ENCODE results near the gene CD19.
"Not testable (repeated sequence)": the region's sequence is repeated elsewhere in the genome, so short reads cannot be mapped to it uniquely, and the experiment has no call there.

The CD19 gene

DNA sequence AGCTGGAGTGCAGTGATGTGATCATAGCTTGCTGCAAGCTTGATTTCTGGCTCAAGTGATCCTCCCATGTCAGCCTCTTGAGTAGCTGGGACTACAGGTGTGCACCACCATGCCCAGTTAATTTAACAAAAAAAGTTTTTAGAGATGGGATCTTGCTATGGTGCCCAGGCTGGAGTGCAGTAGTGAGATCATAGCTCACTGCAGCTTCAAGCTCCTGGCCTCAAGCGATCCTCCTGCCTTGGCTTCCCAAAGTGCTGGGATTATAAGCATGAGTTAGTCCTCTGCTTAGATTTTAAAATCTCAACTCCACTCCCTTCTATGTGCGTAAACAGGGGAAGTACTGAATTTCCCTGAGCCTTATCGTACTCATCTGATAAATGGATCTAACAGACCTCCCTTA lies 13.1 kb upstream of the CD19 start:
- Mint-ChIP-seq H3K4me1 (ENCODE audit: low read depth) (peaks cover 15% of the 10 kb centered on the region), H3K4me3 (no peak overlapping the region), H3K27me3 (no peaks in the 10 kb centered on the region), H3K9me3 (no peaks in the 10 kb centered on the region), H3K27ac (no peak overlapping the region), H3K36me3 (ENCODE audit: low read depth) (peaks cover 77% of the 10 kb centered on the region)
- intact Hi-C loops (cut with micrococcal nuclease): no loop called here

- intact Hi-C loops (cut with micrococcal nuclease): loop anchor here (10.0 kb wide), 1 partner anchor 58 kb away; the partner anchor contains the start of gene SH2B1
- peak overlapping the region; percentile 61 for H3K4me3 Mint-ChIP-seq
- H3K9me3 Mint-ChIP-seq: no peaks in the 10 kb centered on the region
- peaks cover 34% of the 10 kb centered on the region for H3K4me1 Mint-ChIP-seq (ENCODE audit: low read depth)
- H3K27ac Mint-ChIP-seq: peak overlapping the region; percentile 96
- no peaks in the 10 kb centered on the region for H3K27me3 Mint-ChIP-seq
- peaks cover 51% of the 10 kb centered on the region for H3K36me3 Mint-ChIP-seq (ENCODE audit: low read depth)
These were observed 8.6 kb upstream of the CD19 start for GRCh38 chr16:28923231-28923587.

GRCh38 chr16:28923652-28924398 lies 7.9 kb upstream of the CD19 start:
- H3K4me1 Mint-ChIP-seq (ENCODE audit: low read depth): peaks cover 34% of the 10 kb centered on the region
- peaks cover 44% of the 10 kb centered on the region for H3K36me3 Mint-ChIP-seq (ENCODE audit: low read depth)
- H3K4me3 Mint-ChIP-seq: peak overlapping the region; percentile 89
- H3K9me3 Mint-ChIP-seq: no peaks in the 10 kb centered on the region
- H3K27me3 Mint-ChIP-seq: no peaks in the 10 kb centered on the region
- peak overlapping the region; percentile 96 for H3K27ac Mint-ChIP-seq
- intact Hi-C loops (cut with micrococcal nuclease): loop anchor here (1.0 to 10.0 kb wide), 2 partner anchors 26 to 59 kb away; partner anchors contain the start of genes NFATC2IP and SH2B1

- intact Hi-C loops (cut with micrococcal nuclease): loop anchor here (1.0 to 10.0 kb wide), 2 partner anchors 26 to 60 kb away; partner anchors contain the start of genes NFATC2IP and SH2B1
- Mint-ChIP-seq H3K27ac (peak overlapping the region; percentile 96), H3K4me3 (peak overlapping the region; percentile 89), H3K4me1 (ENCODE audit: low read depth) (peaks cover 34% of the 10 kb centered on the region), H3K36me3 (ENCODE audit: low read depth) (peaks cover 39% of the 10 kb centered on the region), H3K9me3 (no peaks in the 10 kb centered on the region), H3K27me3 (no peaks in the 10 kb centered on the region)
These were observed 7.4 kb upstream of the CD19 start for GRCh38 chr16:28924399-28924761.

DNA sequence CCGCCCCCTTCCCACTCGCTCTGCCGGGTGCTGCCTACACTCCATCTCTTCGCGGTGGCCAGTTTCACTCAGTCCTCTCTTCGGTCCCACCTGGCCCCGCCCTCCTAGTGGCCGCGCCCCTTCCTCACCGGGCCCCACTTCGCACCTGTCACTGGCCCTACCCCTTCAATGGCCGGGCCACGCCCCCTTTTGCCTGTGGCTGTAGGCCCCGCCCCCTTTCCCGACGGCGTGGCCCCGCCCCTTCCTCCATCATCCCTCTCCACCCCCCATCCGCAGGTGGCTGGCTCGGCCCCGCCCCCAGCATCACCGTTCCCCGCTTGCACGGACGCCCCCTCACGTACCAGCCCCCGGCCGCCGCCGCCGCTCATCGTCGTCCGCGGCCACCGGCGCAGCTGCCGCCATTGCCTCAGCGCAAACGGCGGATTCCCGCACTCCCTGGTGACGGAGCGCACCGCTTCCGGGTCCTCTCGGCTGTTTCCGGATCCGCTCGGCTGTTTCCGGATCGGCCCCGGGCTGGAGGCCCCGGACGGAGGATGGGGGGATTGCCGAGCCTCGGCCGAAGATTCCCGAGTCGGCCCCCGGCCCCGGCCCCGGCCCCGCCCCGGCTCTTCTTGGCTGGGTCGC lies 6.9 kb upstream of the CD19 start, which contains the start of gene RABEP2:
TSS of gene RABEP2 (minus strand) at position 477 of the 624 bp plus-strand sequence. CDS start at position 402, 75 bp downstream.
- Mint-ChIP-seq H3K27ac (peak within 1 kb of the TSS; percentile 96), H3K4me3 (peak within 1 kb of the TSS; percentile 89), H3K27me3 (no peaks in the 10 kb centered on the region), H3K9me3 (no peaks in the 10 kb centered on the region), H3K36me3 (ENCODE audit: low read depth) (peaks cover 34% of the 10 kb centered on the region), H3K4me1 (ENCODE audit: low read depth) (peaks cover 34% of the 10 kb centered on the region)
- intact Hi-C loops (cut with micrococcal nuclease): loop anchor here (1.0 to 10.0 kb wide), 2 partner anchors 25 to 60 kb away; partner anchors contain the start of genes NFATC2IP and SH2B1

GRCh38 chr16:28925386-28926228 lies 6.2 kb upstream of the CD19 start:
- intact Hi-C loops (cut with micrococcal nuclease): loop anchor here (10.0 kb wide), 1 partner anchor 61 kb away; the partner anchor contains the start of gene SH2B1
- peaks cover 31% of the 10 kb centered on the region for H3K36me3 Mint-ChIP-seq (ENCODE audit: low read depth)

DNA sequence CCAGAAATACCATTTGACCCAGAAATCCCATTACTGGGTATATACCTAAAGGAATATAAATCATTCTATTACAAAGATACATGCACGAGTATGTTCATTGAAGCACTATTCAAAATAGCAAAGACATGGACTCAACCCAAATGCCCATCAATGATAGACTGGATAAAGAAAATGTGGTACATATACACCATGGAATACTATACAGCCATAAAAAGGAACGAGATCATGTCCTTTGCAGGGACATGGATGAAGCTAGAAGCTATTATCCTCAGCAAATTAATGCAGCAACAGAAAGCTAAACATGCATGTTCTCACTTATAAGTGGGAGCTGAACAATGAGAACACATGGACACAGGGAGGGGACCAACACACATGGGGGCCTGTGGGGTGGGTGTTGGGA lies 5.5 kb upstream of the CD19 start:
- Mint-ChIP-seq H3K36me3 (ENCODE audit: low read depth) (peaks cover 24% of the 10 kb centered on the region), H3K4me1 (ENCODE audit: low read depth) (peaks cover 40% of the 10 kb centered on the region), H3K27ac (peak overlapping the region; percentile 96), H3K4me3 (peak overlapping the region; percentile 89)
- not testable (repeated sequence) for H3K9me3 Mint-ChIP-seq, H3K27me3 Mint-ChIP-seq
- intact Hi-C loops (cut with micrococcal nuclease): loop anchor here (10.0 kb wide), 1 partner anchor 61 kb away; the partner anchor contains the start of gene SH2B1

More at GRCh38 chr16:28925386-28926228, 6.2 kb upstream of the CD19 start:
- Mint-ChIP-seq H3K4me3 (peak overlapping the region; percentile 89), H3K27me3 (no peaks in the 10 kb centered on the region), H3K27ac (peak overlapping the region; percentile 96), H3K4me1 (ENCODE audit: low read depth) (peaks cover 39% of the 10 kb centered on the region), H3K9me3 (no peaks in the 10 kb centered on the region)

DNA sequence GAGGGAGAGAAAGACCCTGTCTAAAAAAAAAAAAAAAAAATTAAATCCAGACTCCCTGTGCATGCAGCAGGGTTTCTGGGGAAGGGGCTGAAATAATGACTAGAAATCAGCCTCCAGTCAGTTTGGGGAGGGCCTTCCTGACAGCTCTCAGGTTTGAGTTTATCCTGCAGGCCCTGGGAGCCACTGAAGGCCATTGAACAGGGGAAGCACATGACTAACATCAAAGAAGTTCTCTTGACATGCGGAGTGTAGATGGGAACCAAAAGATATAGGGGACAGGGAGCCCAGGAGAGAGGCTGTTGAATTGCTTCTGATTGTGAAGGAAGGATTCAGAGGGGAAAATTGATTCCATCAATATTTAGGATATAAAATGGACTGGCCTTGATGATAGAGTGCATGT lies 4.0 kb upstream of the CD19 start:
- no peaks in the 10 kb centered on the region for H3K9me3 Mint-ChIP-seq
- H3K36me3 Mint-ChIP-seq (ENCODE audit: low read depth): peaks cover 13% of the 10 kb centered on the region
- H3K27me3 Mint-ChIP-seq: no peaks in the 10 kb centered on the region
- H3K4me3 Mint-ChIP-seq: no peak overlapping the region
- H3K27ac Mint-ChIP-seq: no peak overlapping the region
- intact Hi-C loops (cut with micrococcal nuclease): loop anchor here (10.0 kb wide), 1 partner anchor 63 kb away; the partner anchor contains the start of gene SH2B1
- peaks cover 37% of the 10 kb centered on the region for H3K4me1 Mint-ChIP-seq (ENCODE audit: low read depth)

DNA sequence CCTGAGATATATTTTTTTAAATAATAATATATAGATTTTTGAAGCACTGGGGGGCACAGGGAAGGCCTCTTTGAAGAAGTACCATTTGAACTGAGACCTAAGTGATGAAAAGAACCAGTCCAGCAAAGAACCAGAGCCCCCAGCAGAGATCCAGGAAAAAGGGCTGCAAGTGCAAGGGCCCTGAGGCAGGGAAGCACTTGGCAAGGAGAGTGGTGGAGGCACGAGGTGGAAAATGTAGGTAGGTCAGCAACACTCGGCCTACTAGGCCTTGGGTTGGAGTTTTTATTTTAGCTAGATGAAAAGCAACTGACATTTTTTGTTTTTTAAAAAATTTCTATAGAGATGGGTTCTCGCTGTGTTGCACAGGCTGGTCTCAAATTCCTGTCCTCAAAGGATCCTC lies 1.6 kb upstream of the CD19 start:
- Mint-ChIP-seq H3K9me3 (no peaks in the 10 kb centered on the region), H3K4me1 (ENCODE audit: low read depth) (peaks cover 21% of the 10 kb centered on the region), H3K36me3 (ENCODE audit: low read depth) (peaks cover 9% of the 10 kb centered on the region), H3K27me3 (no peaks in the 10 kb centered on the region), H3K4me3 (no peak overlapping the region), H3K27ac (peak overlapping the region; percentile 71)
- intact Hi-C loops (cut with micrococcal nuclease): no loop called here

DNA sequence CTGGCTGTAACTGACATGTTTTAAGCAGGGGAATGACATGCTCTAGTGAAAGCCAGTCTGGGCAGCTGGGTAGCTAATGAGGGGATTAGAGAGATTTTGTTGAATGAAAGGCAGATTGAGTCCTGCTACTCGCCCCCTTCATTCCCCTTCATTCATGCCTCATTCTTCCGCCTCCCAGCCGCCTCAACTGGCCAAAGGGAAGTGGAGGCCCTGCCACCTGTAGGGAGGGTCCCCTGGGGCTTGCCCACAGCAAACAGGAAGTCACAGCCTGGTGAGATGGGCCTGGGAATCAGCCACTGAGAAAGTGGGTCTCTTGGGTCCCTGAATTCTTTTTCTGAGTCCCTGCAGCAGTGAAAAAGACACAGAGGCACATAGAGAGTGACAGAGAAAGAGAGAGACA lies 1.1 kb upstream of the CD19 start:
- intact Hi-C loops (cut with micrococcal nuclease): no loop called here
- Mint-ChIP-seq H3K4me3 (no peak overlapping the region), H3K27me3 (no peaks in the 10 kb centered on the region), H3K36me3 (ENCODE audit: low read depth) (peaks cover 5% of the 10 kb centered on the region), H3K9me3 (no peaks in the 10 kb centered on the region), H3K4me1 (ENCODE audit: low read depth) (peaks cover 24% of the 10 kb centered on the region), H3K27ac (peak overlapping the region; percentile 71)

DNA sequence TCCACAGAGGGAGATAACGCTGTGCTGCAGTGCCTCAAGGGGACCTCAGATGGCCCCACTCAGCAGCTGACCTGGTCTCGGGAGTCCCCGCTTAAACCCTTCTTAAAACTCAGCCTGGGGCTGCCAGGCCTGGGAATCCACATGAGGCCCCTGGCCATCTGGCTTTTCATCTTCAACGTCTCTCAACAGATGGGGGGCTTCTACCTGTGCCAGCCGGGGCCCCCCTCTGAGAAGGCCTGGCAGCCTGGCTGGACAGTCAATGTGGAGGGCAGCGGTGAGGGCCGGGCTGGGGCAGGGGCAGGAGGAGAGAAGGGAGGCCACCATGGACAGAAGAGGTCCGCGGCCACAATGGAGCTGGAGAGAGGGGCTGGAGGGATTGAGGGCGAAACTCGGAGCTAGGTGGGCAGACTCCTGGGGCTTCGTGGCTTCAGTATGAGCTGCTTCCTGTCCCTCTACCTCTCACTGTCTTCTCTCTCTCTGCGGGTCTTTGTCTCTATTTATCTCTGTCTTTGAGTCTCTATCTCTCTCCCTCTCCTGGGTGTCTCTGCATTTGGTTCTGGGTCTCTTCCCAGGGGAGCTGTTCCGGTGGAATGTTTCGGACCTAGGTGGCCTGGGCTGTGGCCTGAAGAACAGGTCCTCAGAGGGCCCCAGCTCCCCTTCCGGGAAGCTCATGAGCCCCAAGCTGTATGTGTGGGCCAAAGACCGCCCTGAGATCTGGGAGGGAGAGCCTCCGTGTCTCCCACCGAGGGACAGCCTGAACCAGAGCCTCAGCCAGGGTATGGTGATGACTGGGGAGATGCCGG lies 769 bp downstream of the CD19 start:
- intact Hi-C loops (cut with micrococcal nuclease): no loop called here
- no peaks in the 10 kb centered on the region for H3K27me3 Mint-ChIP-seq
- H3K36me3 Mint-ChIP-seq (ENCODE audit: low read depth): no peaks in the 10 kb centered on the region
- peak overlapping the region; percentile 0 for H3K27ac Mint-ChIP-seq
- peaks cover 33% of the 10 kb centered on the region for H3K4me1 Mint-ChIP-seq (ENCODE audit: low read depth)
- H3K4me3 Mint-ChIP-seq: no peak overlapping the region
- H3K9me3 Mint-ChIP-seq: no peaks in the 10 kb centered on the region

DNA sequence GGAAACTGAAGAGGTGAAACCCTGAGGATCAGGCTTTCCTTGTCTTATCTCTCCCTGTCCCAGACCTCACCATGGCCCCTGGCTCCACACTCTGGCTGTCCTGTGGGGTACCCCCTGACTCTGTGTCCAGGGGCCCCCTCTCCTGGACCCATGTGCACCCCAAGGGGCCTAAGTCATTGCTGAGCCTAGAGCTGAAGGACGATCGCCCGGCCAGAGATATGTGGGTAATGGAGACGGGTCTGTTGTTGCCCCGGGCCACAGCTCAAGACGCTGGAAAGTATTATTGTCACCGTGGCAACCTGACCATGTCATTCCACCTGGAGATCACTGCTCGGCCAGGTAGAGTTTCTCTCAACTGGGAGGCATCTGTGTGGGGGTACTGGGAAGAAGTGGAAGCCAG lies 1.4 kb downstream of the CD19 start:
- Mint-ChIP-seq H3K27ac (peak overlapping the region; percentile 0), H3K36me3 (ENCODE audit: low read depth) (no peaks in the 10 kb centered on the region), H3K4me3 (no peak overlapping the region), H3K4me1 (ENCODE audit: low read depth) (peaks cover 33% of the 10 kb centered on the region), H3K9me3 (no peaks in the 10 kb centered on the region), H3K27me3 (peaks cover 2% of the 10 kb centered on the region)
- intact Hi-C loops (cut with micrococcal nuclease): no loop called here

GRCh38 chr16:28935346-28935745 lies 3.6 kb downstream of the CD19 start:
- Mint-ChIP-seq H3K9me3 (no peaks in the 10 kb centered on the region), H3K27me3 (peaks cover 2% of the 10 kb centered on the region), H3K36me3 (ENCODE audit: low read depth) (no peaks in the 10 kb centered on the region), H3K4me1 (ENCODE audit: low read depth) (peaks cover 31% of the 10 kb centered on the region), H3K27ac (no peak overlapping the region), H3K4me3 (no peak overlapping the region)
- intact Hi-C loops (cut with micrococcal nuclease): no loop called here
